ENCODE measurements around the gene RNF115.
"Not testable (repeated sequence)": the region's sequence is repeated elsewhere in the genome, so short reads cannot be mapped to it uniquely, and the experiment has no call there.

RNF115 gene

DNA sequence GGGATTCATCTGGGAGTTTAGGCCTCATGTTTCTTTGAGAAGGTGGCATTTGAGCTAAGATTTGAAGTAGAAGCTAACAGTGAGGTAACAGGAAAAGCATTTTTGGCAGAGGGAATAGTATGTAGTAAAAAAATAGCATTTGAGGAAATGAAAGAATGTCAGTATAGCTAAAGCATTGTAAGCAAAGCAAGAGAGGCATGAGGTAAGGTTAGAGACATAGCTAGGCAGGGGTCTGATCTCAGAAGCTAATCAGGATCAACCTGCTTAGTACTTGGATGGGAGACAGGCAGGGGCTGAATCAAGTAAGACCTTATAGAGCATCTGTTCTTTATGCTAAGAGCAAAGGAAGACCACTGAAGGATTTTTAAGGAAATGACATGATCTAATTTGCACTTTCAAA is 4.1 kb upstream of the RNF115 start:
- no peak for DNase-seq

DNA sequence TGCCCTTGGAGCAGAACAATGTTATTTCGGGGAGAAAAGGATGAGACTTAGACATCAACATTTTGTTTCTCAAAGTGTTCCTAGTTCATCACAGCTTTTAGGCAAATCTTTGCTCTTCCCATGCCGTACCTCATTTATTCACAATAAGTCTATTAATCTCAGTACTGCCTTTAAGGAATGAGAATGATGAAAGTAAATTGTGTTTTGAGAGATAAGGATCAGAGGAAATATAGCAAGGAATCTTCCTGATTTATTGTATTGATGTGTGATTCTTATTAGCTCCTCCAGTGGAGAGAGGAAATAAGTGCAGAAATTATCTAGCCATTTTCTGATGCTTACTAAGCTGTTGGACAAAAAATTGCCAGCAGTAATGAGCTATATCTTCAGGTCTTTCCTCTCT is 2.1 kb upstream of the RNF115 start:
- DNase-seq, result no peak

- DNase-seq, result no peak
These were observed 576 bp upstream of the RNF115 start for GRCh38 chr1:145824499-145824842.

GRCh38 chr1:145822779-145823331 is 1.0 kb downstream of the RNF115 start:
- DNase-seq, result not testable (repeated sequence)

GRCh38 chr1:145818095-145818494 is 5.8 kb downstream of the RNF115 start:
- DNase-seq, result peak; percentile 76

- not testable (repeated sequence) for DNase-seq
These were observed 10.7 kb downstream of the RNF115 start for GRCh38 chr1:145812977-145813810.

GRCh38 chr1:145806844-145807243 is 17.1 kb downstream of the RNF115 start:
- no peak for DNase-seq

- DNase-seq, result no peak
These were observed 17.5 kb downstream of the RNF115 start for GRCh38 chr1:145806408-145806807.

DNA sequence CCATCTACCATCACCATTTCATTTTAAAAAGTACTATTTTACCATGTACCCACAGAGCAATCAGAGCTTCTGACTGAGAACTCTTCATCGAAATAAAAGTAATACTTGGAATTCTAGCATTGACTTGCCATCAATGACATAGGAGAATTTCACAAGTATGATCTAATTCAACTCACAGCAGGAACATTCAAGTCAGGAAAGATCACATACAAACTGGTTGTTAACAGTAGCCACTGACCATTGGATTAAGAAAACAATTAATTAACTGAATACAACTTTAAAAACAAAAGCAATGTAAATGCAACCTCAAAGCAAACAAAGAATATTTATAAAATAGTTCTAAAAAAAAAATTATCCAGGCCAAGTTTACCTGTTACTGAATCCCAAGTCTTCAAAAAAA is 18.8 kb downstream of the RNF115 start:
- no peak for DNase-seq

GRCh38 chr1:145804235-145805045 is 19.5 kb downstream of the RNF115 start:
- no peak for DNase-seq

- no peak for DNase-seq
These were observed 24.1 kb downstream of the RNF115 start for GRCh38 chr1:145799806-145800205.

DNA sequence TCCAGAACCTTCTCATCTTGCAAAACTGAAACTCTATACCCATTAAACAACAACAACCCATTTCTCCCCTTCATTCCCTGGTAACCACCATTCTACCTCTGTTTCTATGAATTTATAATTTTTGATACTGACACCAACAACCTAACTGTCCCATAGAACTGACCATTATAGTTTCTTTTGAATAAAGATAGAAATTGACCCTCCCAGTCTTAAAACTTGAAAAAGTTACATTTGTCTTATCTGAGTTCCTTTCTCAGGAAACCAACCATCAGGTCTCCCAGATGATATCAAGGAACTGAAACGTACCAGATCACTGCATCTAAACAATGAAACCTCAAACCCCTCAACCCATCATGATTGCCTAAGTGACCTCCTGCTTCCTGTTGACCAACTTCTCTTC is 27.1 kb downstream of the RNF115 start:
- DNase-seq, result no peak

DNA sequence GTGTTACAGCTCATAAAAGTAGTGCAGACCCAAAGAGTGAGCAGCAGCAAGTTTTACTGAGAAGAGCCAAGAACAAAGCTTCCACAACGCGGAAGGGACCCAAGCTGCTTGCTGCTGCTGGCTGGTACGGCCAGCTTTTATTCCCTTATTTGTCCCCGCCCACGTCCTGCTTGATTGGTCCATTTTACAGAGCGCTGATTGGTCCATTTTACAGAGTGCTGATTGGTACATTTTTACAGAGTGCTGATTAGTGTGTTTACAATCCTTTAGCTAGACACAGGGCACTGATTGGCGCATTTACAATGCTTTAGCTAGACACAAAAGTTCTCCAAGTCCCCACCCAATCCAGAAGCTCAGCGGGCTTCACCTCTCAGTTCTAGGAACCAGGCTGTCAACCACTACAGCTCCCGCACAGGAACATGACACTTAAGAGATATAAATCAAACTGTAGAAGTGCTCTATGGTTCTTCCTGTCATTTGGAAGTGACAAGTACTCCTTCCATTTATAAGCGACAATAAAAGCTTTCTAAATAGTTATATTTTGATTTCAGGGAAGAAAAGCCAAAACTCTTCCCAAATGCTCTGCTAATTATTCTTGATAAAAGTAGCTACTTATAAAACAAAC is 28.5 kb downstream of the RNF115 start:
- DNase-seq, result no peak

DNA sequence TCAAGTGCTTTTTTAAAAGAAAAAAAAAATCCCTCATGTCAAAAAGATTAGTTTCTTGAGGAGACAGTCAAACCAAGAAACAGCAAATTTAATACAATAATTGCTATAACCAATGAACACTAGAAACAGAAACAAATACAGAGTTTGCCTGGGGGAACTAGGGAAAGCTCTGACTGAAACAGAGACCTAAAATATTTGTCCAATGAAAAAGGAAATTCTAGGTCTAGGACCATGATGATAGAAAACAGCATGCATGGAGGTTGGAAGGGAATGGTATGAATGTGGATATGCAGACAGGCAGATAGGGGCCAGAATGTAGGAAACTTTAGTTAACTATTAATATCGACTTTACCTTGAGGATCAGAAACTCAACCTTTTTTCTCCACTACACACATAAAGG is 31.4 kb downstream of the RNF115 start:
- no peak for DNase-seq

DNA sequence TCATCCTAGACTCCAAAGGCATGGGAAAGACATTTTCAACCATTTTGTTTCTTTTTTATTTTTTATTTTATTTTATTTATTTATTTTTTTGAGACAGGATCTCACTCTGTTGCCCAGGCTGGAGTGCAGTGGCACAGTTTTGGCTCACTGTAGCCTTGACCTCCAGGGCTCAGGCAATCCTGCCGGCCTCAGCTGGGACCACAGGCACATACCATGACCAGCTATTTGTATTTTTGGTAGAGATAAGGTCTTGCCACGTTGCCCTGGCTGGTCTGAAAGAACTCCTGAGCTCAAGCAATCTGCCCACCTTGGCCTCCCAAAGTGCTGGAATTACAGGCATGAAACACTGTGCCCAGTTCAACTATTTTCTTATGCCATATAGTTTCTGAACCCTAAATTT is 32.0 kb downstream of the RNF115 start:
- not testable (repeated sequence) for DNase-seq

DNA sequence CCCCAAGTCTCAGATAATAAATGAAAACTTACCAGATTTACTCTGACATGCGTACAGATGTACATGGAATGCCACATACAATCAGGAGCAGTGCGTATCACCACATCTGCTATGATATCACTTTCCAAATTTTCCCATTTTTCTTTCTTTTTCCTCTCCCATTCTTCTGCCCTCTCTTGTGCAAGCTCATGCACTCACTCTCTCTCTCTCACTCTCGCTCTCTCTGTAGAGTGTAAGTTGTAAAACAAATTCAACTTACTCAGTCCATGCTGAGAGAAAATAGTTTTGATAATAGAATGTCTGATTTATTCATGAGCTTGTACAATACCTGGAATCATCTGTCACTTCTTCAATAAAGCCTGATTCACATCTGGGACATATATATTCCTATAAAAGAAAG is 35.3 kb downstream of the RNF115 start:
- no peak for DNase-seq

GRCh38 chr1:145786271-145786670 is 37.6 kb downstream of the RNF115 start:
- DNase-seq, result no peak

GRCh38 chr1:145785547-145785946 is 38.3 kb downstream of the RNF115 start:
- no peak for DNase-seq

GRCh38 chr1:145784409-145784808 is 39.5 kb downstream of the RNF115 start:
- no peak for DNase-seq

DNA sequence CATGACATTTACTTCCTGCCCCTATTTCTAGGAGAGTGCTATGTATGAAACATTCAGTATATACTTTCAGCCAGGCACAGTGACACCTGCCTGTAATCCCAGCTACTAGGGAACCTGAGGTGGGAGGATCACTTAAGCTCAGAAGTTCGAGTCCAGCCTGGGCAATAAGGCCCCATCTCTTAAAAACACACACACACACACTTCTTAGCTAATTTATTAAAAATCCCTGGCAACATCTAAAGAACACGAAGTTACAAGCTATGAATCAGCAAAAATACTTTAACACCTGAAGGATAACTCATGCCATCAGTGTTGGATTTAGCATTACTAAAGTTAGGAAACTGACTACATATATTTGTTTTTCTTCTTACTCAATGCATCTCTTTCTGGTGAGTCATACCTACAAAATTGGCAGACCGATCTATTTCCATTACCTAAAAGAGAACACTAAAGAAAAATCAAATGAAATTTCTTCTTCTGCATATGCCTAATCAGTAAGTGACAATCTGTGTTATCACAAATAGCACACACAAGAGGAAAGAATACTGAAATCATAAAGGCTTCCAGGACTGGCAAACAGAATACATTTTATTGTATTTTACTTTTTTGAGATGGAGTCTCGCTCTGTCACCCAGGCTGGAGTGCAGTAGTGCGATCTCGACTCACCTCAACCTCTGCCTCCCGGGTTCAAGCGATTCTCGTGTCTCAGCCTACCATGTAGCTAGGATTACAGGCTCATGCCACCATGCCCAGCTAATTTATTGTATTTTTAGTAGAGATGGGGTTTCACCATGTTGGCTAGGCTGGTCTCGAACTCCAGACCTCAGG is 41.4 kb downstream of the RNF115 start:
- DNase-seq, result peak; percentile 88

- DNase-seq, result peak; percentile 36
These were observed 45.8 kb downstream of the RNF115 start for GRCh38 chr1:145778146-145778540.
